ENCODE results near the gene PLXND1.

DNA sequence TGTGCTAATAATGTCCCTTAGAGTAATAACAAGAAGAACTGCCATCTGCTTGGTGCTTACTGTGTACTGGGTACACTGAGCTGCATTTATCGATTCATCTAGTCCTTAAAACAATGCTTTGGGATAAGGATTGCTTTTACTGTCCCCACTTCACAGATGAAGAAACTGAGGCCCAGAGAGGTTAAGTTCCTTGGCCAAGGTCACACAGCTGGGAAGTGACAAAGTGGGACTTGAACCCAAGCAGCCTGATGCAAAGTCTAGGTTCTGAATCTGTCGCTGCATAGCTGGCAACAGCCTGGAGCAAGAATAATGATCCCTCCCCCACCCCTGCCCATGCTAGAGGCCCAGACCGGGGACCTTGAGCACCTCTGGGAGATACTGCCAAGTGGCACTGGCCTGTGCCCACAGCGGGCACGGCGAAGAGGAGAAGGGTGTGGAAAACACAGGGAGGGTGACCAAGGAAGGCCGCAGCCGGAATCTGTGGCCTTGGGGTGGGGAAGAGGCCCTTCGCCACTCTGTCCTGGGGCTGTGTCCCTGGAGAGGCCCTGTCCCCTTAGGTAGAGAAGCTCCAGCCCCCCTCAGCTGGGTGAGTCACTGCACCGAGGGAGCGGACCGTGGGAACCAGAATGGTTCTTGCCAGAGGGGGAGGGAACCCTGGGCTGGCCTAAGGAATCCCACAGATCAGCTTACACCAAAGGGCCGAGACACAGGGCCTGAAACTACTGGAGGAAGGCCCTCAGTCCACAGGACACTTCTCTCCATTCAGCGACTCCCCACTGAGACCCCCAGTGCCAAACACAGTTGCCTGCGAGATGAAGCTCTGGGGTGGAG lies 3.5 kb downstream of the PLXND1 start:
- TF ChIP-seq, protein P1, sequence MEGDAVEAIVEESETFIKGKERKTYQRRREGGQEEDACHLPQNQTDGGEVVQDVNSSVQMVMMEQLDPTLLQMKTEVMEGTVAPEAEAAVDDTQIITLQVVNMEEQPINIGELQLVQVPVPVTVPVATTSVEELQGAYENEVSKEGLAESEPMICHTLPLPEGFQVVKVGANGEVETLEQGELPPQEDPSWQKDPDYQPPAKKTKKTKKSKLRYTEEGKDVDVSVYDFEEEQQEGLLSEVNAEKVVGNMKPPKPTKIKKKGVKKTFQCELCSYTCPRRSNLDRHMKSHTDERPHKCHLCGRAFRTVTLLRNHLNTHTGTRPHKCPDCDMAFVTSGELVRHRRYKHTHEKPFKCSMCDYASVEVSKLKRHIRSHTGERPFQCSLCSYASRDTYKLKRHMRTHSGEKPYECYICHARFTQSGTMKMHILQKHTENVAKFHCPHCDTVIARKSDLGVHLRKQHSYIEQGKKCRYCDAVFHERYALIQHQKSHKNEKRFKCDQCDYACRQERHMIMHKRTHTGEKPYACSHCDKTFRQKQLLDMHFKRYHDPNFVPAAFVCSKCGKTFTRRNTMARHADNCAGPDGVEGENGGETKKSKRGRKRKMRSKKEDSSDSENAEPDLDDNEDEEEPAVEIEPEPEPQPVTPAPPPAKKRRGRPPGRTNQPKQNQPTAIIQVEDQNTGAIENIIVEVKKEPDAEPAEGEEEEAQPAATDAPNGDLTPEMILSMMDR (IDR thresholded peaks at IDR 0.05), result no peak
- no peak for TF ChIP-seq POLR2A (IDR thresholded peaks at IDR 0.05)
